Endothelial cell of umbilical vein (primary cell): ENCODE measurements around the gene SMCO2. TPM values are rescaled to one million over a fixed set of nuclear protein-coding genes. Genes with fewer than 3 reads are reported as not detected.

ENCODE experiments used
- BruUV-seq: library from RNA; stranded (reverse); fragments of 400-500 nt; replicated peaks from 2 replicates; lab custom pipeline; 2021; lab: Mats Ljungman, UMichigan
- CTCF ChIA-PET: fragments of 300-600, 350-600 bp; sonication (Branson Sonifier 250); formaldehyde crosslinking; loops from one replicate; lab custom pipeline; 2021; ENCODE audit warnings: antibody characterized with exemption, inconsistent platforms; lab: Charles Lee
- POLR2A ChIA-PET: fragments of 300-600, 350-600 bp; sonication (Branson Sonifier 250); formaldehyde crosslinking; loops from one replicate; lab custom pipeline; 2021; ENCODE audit warnings: antibody characterized with exemption, inconsistent platforms; lab: Charles Lee
- DNase-seq: peaks from one replicate; pipeline ENCODE4 v3.0.0-alpha.2; 2011; ENCODE audit warnings: low read depth, low spot score
- FAIRE-seq: peaks from 2 replicates; lab custom pipeline; 2011; peaks lifted over from hg19 to GRCh38; lab: Jason Lieb, UNC
- H2AFZ ChIP-seq: 2 replicates; pipeline ENCODE4 v1.6.0; 2012; ENCODE audit warnings: low read depth, low read length, control low read depth, inconsistent platforms
- H3K27ac ChIP-seq: 2 replicates; pipeline ENCODE4 v1.5.1; 2011; ENCODE audit warnings: low read depth, mild to moderate bottlenecking, control low read depth, low read length, moderate library complexity; ENCODE audit not compliant: insufficient read depth
- H3K27me3 ChIP-seq, 2 experiments: 2 replicates each; pipeline versions ENCODE4 v1.6.0 to v1.6.1; 2011; ENCODE audit warnings: low read length in 2 of 2, mixed read lengths in 1 of 2; ENCODE audit not compliant: control insufficient read depth in 2 of 2, insufficient read depth in 2 of 2
- H3K36me3 ChIP-seq, 2 experiments: 2 replicates in 1 of 2; 3 replicates in 1 of 2; pipeline ENCODE4 v1.5.1; 2011; ENCODE audit warnings: low read length in 2 of 2, mild to moderate bottlenecking in 1 of 2, moderate library complexity in 1 of 2; ENCODE audit not compliant: control insufficient read depth in 2 of 2, insufficient read depth in 2 of 2; ENCODE audit errors: extremely low read depth in 1 of 2
- H3K4me1 ChIP-seq: 3 replicates; pipeline ENCODE4 v1.5.1; 2011; ENCODE audit warnings: mild to moderate bottlenecking, low read length; ENCODE audit not compliant: control insufficient read depth, insufficient read depth; ENCODE audit errors: extremely low read depth
- H3K4me2 ChIP-seq: 2 replicates; pipeline ENCODE4 v1.6.1; 2011; ENCODE audit warnings: low read length, control low read depth, mixed read lengths; ENCODE audit not compliant: insufficient read depth
- H3K4me3 ChIP-seq, 3 experiments: fragments of 200-600 bp in 1 of 3; sonication (generic), shearing (Covaris generic) in 1 of 3; replicated peaks in 1 of 3; 2 replicates each; pipeline ENCODE4 v1.5.1; 2011 to 2016; ENCODE audit warnings: control low read depth in 3 of 3, low read length in 3 of 3, mild to moderate bottlenecking in 2 of 3, inconsistent platforms in 1 of 3, low read depth in 1 of 3, moderate library complexity in 1 of 3; ENCODE audit not compliant: insufficient read depth in 1 of 3
- H3K79me2 ChIP-seq: 2 replicates; pipeline ENCODE4 v1.6.0; 2012; ENCODE audit warnings: low read length, inconsistent platforms; ENCODE audit not compliant: control insufficient read depth, insufficient read depth
- H3K9ac ChIP-seq: replicated peaks from 2 replicates; pipeline ENCODE3; 2011; ENCODE audit warnings: low read length, control low read depth; ENCODE audit not compliant: insufficient read depth; ENCODE audit errors: extremely low read depth
- H3K9me1 ChIP-seq: replicated peaks from 3 replicates; pipeline ENCODE4 v1.6.0; 2011; ENCODE audit warnings: mild to moderate bottlenecking, low read length; ENCODE audit not compliant: control insufficient read depth, insufficient read depth; ENCODE audit errors: extremely low read depth
- H3K9me3 ChIP-seq: replicated peaks from 2 replicates; pipeline ENCODE4 v1.5.1; 2012; ENCODE audit warnings: low read length, inconsistent platforms; ENCODE audit not compliant: control insufficient read depth, insufficient read depth
- H4K20me1 ChIP-seq: replicated peaks from 2 replicates; pipeline ENCODE3; 2011; ENCODE audit warnings: mild to moderate bottlenecking, low read length; ENCODE audit not compliant: control insufficient read depth, insufficient read depth; ENCODE audit errors: extremely low read depth
- EZH2 ChIP-seq: IDR thresholded peaks from 2 replicates; pipeline ENCODE4 v1.6.1; 2012; ENCODE audit warnings: borderline replicate concordance, low read depth, mild to moderate bottlenecking, moderate library complexity, low read length, inconsistent platforms; ENCODE audit not compliant: severe bottlenecking
- GATA2 ChIP-seq: IDR thresholded peaks from 2 replicates; pipeline ENCODE4 v1.7.0; 2011; ENCODE audit warnings: low read depth, mild to moderate bottlenecking, moderate library complexity, mixed read lengths, low read length; ENCODE audit not compliant: insufficient read length, insufficient read depth
- JUN ChIP-seq: IDR thresholded peaks from 2 replicates; pipeline ENCODE4 v1.6.1; 2011; ENCODE audit warnings: borderline replicate concordance, low read depth; ENCODE audit not compliant: insufficient read length, insufficient read depth
- MYC ChIP-seq: IDR thresholded peaks from one replicate; pipeline ENCODE4 v1.6.1; 2011; ENCODE audit warnings: mild to moderate bottlenecking, low read depth, low read length
- POLR2A ChIP-seq: IDR thresholded peaks from 2 replicates; pipeline ENCODE4 v1.6.1; 2012; ENCODE audit warnings: low read depth, mild to moderate bottlenecking, control low read depth, low read length
- dilution Hi-C: fragments of 300-500 bp; cut with MboI; formaldehyde crosslinking; loops from one replicate; pipeline ENCODE4 v1.15.0; 2019; ENCODE audit warnings: low sequenced_read_pairs; ENCODE audit not compliant: extremely low pct_ligation_motif_present
- intact Hi-C: fragments of 100-400 bp; cut with micrococcal nuclease; formaldehyde crosslinking; loops from one replicate; pipeline ENCODE4 v1.10.0; 2022
- polyA plus RNA-seq, 4 experiments: library from polyadenylated mRNA; depleted of rRNA in 3 of 4; stranded (reverse) in 3 of 4; unstranded in 1 of 4; fragments of >200 nt; gene quantifications; 2 replicates each; pipeline versions ENCODE4 v1.2.1 to v1.2.3, GENCODE V29; 2011 to 2012; ENCODE audit warnings: missing spikeins in 1 of 4
- total RNA-seq: library from RNA; stranded (reverse); gene quantifications from 2 replicates; pipeline ENCODE4 v1.2.3, GENCODE V29; 2021
- TF ChIP-seq, protein P1 (sequence below): IDR thresholded peaks from 2 replicates; pipeline ENCODE4 v1.6.1; 2011; ENCODE audit not compliant: insufficient read depth, insufficient read length
- TF ChIP-seq, protein P2 (sequence below), 2 donors: IDR thresholded peaks; 1 replicate in 1 of 2; 2 replicates in 1 of 2; pipeline ENCODE4 v1.5.1; 2011; ENCODE audit warnings: low read length in 2 of 2, mild to moderate bottlenecking in 2 of 2, moderate library complexity in 2 of 2, control low read depth in 1 of 2, inconsistent platforms in 1 of 2, low read depth in 1 of 2; ENCODE audit not compliant: insufficient read depth in 1 of 2; ENCODE audit errors: extremely low read depth in 1 of 2

Gene SMCO2
- total and polyA plus RNA-seq, 2 donors (not counting 3 experiments of a cell fraction or from before 2014, with no cell fraction given): 0.33 to 0.49 TPM

DNA sequence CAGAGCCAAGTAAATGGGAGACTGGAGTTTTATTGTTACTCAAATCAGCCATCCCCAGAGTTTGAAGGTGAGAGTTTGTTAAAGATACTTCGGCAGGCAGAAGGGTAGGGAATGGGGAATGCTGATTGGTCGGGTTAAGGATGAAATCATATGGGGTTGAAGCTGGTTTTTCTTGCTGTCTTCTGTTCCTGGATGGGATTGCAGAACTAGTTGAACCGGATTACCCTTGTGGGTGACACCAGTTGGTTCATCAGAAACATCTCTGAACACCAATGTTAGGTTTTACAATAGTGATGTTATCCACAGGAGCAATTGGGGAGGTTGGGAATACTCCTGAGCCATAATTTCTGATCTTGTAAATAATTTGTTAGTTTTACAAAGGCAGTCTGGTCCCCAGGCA lies 18.7 kb upstream of the SMCO2 start:
- no peak for TF ChIP-seq MYC
- TF ChIP-seq POLR2A: no peak
- TF ChIP-seq, protein P1, sequence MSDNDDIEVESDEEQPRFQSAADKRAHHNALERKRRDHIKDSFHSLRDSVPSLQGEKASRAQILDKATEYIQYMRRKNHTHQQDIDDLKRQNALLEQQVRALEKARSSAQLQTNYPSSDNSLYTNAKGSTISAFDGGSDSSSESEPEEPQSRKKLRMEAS: no peak
- TF ChIP-seq, protein P2, sequence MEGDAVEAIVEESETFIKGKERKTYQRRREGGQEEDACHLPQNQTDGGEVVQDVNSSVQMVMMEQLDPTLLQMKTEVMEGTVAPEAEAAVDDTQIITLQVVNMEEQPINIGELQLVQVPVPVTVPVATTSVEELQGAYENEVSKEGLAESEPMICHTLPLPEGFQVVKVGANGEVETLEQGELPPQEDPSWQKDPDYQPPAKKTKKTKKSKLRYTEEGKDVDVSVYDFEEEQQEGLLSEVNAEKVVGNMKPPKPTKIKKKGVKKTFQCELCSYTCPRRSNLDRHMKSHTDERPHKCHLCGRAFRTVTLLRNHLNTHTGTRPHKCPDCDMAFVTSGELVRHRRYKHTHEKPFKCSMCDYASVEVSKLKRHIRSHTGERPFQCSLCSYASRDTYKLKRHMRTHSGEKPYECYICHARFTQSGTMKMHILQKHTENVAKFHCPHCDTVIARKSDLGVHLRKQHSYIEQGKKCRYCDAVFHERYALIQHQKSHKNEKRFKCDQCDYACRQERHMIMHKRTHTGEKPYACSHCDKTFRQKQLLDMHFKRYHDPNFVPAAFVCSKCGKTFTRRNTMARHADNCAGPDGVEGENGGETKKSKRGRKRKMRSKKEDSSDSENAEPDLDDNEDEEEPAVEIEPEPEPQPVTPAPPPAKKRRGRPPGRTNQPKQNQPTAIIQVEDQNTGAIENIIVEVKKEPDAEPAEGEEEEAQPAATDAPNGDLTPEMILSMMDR (IDR thresholded peaks at IDR 0.05; ENCODE audit: extremely low read depth in 1 of 2, insufficient read depth in 1 of 2, low read depth in 1 of 2, low read length in 2 of 2): no peak
- no peak for TF ChIP-seq GATA2
- TF ChIP-seq EZH2: no peak
- TF ChIP-seq JUN: no peak
- Histone ChIP-seq H3K9me3 (no peaks in the 10 kb centered on the region), H3K4me2 (no peak overlapping the region), H3K4me1 (no peaks in the 10 kb centered on the region), H3K27me3 (no peaks in the 10 kb centered on the region), H3K36me3 (no peaks in the 10 kb centered on the region), H3K9me1 (no peaks in the 10 kb centered on the region), H3K9ac (no peak overlapping the region), H3K27ac (no peak overlapping the region), H3K4me3 (no peak overlapping the region), H4K20me1 (no peaks in the 10 kb centered on the region), H3K79me2 (no peaks in the 10 kb centered on the region), H2AFZ (no peak overlapping the region)
- dilution Hi-C loops (no loop called here), intact Hi-C loops (no loop called here)
- no peak for FAIRE-seq
- ChIA-PET CTCF (no interaction called here), POLR2A (no interaction called here)
- no TSS peak for BruUV-seq
- DNase-seq: no peak
